CD4-positive, alpha-beta T cell treated with Interleukin-17A for 4 hours (primary cell): ENCODE data around the gene USP28.
"Not testable (repeated sequence)": the region's sequence is repeated elsewhere in the genome, so short reads cannot be mapped to it uniquely, and the experiment has no call there.

ENCODE experiments used
- DNase-seq: peaks from one replicate; pipeline ENCODE4 v3.0.0-alpha.2; 2020; ENCODE audit warnings: mixed read lengths

The USP28 gene, protein sequence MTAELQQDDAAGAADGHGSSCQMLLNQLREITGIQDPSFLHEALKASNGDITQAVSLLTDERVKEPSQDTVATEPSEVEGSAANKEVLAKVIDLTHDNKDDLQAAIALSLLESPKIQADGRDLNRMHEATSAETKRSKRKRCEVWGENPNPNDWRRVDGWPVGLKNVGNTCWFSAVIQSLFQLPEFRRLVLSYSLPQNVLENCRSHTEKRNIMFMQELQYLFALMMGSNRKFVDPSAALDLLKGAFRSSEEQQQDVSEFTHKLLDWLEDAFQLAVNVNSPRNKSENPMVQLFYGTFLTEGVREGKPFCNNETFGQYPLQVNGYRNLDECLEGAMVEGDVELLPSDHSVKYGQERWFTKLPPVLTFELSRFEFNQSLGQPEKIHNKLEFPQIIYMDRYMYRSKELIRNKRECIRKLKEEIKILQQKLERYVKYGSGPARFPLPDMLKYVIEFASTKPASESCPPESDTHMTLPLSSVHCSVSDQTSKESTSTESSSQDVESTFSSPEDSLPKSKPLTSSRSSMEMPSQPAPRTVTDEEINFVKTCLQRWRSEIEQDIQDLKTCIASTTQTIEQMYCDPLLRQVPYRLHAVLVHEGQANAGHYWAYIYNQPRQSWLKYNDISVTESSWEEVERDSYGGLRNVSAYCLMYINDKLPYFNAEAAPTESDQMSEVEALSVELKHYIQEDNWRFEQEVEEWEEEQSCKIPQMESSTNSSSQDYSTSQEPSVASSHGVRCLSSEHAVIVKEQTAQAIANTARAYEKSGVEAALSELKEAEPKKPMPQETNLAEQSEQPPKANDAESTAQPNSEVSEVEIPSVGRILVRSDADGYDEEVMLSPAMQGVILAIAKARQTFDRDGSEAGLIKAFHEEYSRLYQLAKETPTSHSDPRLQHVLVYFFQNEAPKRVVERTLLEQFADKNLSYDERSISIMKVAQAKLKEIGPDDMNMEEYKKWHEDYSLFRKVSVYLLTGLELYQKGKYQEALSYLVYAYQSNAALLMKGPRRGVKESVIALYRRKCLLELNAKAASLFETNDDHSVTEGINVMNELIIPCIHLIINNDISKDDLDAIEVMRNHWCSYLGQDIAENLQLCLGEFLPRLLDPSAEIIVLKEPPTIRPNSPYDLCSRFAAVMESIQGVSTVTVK

DNA sequence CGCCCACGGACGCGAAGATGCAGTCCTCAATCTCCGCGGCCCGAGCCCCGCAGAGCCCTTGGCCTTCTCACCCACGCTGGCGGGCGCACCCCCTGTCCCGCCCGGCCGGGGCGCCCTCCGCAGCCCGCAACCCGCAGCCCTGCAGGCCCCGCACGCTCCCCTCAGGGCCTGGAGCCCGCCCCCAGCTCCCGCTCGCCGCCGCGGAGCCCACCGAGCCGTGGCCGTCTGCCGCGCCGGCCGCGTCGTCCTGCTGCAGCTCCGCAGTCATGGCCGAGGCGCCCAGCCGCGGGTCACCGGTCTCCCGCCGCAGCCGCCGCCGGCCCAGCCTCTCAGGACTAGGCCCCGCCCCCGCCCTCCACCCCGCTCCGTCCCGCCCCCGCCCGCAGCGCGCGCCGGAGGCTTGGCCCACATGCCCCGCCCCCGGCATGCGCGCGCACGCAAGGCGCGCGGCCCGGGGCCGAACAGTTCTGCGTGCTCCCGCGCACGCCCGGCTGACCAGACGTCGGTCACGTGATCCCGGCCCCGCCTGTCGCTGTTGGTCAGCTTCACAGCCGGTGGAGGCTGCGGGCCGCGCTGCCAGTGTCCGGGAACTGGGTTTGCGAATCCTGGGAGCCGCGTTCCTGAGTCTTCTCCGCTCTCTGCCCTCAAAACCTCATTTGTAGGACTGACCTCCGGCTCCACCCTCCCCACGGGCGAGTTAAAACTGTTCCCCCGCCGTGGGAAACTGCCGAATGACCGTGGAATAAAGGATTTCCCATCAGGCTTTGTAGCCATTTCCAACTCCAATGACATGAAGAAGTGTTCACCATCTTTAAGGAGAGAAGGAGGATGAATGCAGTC, at the start of gene USP28:
Gene USP28, minus strand, starts transcription at position 339 of the 840 bp plus-strand sequence. Its CDS starts 71 bp downstream, at position 268.
- DNase-seq: peak; percentile 88

DNA sequence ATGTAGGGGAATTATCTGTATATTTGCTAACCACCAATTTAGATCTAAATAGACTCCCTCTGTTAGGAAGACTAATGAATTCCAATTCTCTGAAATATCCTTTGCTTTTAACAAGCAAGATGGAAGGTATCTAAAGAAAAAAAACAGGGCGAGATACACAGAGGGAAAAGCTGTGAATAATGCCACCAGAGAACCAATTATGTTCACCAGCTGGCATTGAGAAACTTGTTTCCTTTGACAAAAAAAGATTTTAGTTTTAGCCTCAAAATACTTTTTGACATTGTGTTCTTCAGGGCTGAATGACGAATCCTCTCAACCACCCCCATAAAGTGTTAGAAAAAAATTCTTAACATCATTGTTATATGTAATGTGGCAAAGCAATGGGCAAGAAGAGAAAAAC, 48.2 kb upstream of the USP28 start:
- no peak for DNase-seq

DNA sequence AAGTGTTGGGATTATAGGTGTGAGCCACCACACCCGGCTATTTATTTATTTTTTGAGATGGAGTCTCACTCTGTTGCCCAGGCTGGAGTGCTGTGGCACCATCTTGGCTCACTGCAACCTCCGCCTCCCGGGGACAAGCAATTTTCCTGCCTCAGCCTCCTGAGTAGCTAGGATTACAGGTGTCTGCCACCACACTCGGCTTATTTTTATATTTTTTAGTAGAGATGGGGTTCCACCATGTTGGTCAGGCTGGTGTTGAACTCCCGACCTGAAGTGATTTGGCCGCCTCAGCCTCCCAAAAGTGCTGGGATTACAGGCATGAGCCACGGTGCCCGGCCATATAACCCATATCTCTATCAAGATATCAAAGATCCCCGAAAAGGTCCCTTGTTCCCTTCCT, 36.1 kb upstream of the USP28 start:
- DNase-seq: not testable (repeated sequence)

DNA sequence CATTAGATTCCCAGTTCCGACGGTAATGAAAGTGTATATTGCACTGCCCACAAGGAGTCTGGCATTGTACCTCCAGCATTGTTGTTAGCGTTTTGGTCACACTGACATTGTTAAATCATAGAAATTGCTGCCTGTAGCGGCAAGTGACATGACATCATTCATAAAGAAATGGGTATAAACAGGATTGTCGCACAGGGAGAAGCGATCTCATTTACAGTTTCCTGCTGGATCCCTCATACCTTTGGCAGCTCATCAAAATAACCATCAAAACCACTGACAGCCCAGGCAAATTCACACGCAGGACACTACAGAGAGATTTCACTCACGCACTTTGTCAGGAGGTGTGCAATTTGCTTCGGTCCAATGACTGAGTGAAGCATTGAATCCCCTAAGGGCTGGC, 32.7 kb upstream of the USP28 start:
- DNase-seq: no peak

DNA sequence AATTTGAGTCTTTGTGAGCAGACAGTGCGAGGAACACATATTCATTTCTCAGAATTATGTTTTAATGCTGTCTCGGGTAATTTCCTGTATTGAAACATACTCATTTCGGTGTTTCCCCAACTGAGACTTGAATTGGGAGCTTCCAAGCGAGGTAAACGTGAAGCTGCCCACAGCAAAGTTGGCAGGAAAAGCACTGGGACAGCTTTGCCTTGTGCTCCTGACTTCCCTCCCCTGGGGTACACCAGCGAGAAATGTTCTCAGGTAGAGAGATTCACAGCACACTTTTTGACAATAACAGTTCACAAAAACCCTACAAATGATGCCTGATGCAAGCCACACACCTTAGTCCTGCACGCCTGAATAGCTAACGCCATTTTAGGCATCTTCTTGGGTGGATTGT, 32.3 kb upstream of the USP28 start:
- no peak for DNase-seq

DNA sequence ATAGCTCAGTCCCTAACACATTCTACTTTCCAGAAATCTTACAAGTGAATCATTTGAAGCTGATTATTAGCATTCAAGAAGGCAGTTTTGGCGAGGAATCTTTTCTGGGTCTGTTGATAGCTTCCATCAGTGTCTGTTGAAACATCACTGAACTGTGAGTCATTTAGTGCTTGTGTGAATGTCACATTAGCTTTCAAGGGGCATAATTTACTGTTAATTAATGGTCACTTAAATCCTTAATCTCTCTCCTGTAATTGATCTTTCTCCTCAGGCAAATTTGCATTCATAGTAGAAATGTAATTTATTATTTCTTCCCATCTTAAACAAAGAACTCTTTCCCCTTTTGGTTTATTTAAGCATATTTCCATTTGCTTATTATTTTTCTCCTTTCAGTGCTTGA, 31.8 kb upstream of the USP28 start:
- no peak for DNase-seq

DNA sequence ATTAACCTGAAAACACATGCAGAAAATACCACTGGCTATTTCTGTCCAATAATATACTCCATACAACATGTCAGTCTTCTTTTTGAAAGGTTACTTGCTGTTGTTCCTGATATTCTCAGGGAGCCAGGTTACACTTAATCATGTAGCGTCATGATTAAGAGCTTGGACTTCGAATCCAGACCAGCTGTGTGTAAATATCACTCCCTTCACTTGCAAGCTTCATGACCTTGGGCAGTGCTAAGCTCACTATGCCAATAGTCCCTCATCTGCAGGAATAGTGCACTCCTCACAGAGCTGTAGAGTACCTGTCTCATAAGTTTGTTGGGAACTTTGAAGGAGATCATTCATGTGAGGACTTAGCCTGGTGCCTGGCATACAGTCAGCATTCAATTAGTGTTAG, 31.1 kb upstream of the USP28 start:
- no peak for DNase-seq

DNA sequence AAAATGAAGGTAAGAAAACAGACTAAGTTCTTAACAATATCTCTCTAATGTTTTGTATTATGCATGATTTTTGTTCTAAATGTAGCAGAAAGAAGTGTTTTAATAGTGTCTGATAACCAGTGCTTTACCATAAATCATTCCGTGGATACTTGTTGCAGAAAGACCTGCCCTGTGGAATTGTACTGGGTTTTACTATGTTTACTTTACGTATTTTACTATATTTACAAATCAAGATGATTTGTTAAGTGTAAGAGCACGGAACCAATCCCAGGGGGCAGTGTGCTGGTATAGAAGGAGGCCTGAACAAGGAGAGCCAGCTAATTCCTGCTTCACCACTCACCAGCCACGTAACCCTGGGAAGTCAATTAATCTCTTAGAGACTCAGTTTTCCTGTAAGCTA, 30.7 kb upstream of the USP28 start:
- DNase-seq: no peak

DNA sequence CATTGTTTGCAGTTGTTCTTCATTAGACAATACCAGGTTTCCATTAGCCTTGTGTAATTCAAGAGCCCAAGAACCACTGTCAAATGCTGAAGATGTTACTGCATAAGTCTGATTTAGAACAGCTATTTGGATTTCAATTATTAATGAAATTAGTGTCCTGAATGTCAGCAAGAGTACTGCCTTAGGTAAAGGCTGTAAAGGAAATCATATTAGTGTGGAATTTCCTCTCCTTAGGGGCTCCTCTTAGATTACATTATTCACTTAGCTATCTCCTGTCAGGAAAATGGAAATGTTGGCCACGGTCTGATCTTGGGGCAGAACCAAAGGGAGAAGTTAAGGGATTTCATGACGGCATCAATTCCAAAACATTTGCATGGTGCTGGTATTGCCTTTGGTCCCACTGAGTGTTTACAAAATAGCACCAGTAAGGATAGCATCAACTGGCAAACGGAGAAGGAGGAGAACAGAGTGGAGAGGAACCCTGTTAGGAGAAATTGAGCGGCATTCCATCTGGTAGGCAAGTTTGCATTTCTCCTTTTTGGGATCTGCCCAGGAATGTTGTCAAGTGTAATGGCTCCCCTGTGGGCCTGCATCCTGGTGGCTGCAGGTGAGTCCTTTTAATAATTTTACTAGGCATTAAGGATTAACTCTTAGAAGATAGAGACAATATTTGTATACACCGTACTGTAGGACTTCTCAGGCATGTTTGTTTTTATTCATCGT, 29.2 kb upstream of the USP28 start, which contains the start of gene HTR3B:
Gene HTR3B, plus strand, starts transcription at position 418 of the 723 bp plus-strand sequence. Its CDS starts 138 bp downstream, at position 556.
- no peak for DNase-seq

DNA sequence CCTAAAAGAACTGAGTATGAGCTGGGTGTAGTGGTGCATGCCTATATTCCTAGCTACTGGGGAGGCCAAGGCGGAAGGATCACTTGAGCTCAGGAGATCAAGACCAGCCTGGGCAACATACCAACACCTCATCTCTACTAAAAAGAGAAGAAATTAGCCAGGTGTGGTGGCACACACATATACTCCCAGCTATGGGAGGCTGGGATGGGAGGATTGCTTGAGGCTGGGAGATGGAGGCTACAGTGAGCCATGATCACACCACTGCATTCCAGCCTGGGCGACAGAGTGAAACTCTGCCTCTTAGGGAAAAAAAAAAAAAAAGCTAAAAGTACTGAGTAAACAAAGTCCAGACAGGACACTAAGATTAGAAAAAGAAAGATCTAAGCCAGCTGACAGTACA, 25.8 kb upstream of the USP28 start:
- no peak for DNase-seq

DNA sequence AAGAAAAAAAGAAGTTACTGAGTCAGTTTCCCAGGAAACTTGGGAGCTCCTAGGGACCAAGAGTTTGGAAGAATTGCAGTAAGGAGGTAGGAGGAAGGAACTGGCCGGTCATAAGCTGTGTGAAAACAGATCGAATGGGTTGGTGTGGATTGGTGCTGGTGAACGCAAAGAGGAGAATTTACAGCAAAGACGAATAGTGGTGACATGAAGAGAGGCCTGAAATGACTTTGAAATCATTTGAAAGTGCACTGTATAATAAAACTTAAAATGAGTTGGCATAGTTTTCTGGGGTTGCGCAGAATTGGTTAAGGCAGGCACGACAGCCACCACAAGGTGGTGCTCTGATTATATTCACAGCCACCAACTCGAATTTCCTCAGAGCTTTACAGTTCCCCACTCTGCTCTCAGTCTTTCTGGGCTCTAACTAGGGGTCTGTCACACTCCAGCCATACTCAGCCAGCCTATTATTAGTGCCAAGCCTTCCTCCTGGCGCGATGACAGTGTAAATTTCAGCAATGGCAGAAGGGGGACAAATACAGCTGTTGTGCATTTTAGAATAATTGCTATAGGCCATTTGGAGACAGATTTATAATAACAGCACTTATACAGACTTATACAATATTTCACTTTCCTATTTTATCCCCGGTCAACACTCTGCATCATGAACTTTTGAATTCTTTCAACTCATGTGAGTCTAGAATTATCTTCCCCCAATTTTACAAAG, 20.9 kb upstream of the USP28 start:
- peak; percentile 53 for DNase-seq

DNA sequence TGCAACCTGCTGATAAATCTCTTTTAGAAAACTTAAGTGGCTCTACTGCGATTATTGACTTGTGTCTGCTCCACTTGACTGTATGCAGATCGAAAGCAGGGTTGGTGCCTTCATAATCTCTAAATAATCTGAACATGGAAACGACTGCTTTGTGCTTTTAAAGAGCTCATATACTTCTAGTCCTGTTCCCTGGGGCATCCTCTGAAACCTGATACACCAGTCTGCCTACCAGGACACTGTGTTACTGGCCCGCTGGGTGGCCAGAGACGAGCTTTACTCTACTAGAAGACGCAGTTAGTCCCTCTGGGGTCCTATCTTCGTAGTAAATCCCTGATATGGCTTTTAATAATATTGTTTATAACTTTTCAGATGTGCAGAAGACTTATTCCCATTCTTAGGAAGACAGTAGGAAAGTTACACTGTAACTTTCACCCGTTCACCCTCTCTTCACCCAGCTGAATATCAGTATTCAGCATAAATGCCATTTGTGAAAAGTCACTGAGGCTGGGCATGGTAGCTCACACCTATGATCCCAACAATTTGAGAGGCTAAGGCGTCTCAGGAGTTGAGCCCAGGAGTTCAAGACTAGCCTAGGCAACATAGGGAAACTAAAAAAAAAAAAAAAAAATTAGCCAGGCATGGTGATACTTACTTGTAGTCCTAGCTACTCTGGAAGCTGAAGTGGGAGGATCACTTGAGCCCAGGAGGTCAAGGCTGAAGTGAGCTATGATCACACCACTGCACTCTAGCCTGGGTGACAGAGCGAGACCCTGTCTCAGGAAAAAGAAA, 20.2 kb upstream of the USP28 start:
- no peak for DNase-seq

DNA sequence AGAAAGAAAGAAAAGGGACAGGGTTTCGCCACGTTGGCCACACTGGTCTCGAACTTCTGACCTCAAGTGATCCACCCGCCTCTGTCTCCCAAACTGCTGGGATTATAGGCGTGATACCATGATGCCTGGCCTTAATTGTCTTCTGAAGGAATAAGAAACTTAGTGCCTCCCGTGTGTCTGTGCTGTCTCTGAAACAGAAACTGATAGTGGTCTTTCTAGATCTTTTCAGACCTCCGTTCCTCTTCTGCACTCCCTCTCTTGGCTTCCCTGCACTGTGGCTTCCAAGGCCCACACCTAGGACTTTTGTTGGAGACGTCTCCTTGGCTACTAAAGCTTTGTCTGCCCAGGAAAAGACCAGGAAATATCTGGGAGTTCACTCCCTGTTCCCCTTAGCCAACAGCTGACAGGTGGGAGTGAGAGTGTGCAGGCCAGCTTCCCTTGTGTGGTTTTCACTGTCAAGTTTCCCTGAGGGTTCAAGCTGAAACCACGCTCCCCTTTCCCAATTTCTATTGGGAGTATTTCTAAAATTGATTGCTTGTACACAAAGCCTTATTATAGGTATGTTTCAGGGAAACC, 19.1 kb upstream of the USP28 start:
- no peak for DNase-seq

DNA sequence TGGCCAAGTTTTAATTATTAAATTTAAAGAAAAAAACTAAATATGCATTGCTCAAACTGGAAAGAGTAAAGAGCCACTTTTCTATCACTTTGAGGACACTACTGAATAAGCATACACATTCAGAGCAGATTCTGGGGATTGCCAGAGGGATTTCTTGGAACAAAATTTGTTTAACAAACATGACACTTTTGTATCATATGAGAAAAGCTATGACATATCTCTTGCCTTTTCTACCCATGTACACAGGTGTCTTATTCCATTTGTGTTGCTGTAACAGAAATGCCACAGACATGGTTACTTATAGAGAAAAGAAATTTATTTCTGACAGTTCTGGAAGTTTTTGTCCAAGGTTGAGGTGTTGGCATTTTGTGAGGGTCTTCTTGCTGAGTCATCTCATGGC, 13.5 kb upstream of the USP28 start:
- no peak for DNase-seq

DNA sequence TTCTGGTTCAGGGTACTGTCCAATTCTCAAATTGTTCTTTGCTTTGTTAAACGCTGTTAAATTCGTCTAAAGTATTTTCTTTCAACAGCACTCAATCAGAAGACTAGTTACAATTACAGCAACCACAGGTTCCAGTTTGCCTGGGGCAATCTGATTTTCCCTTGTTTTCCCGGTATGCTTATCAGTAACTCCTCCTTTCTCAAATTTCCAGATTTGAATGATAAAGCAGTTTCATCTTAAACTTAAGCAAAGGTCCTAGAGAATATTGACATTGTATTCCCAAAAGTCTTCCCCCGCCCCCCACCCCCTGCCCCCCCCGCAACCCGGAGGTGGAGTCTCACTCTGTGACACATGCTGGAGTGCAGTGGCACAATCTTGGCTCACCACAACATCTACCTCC, 10.5 kb upstream of the USP28 start:
- DNase-seq: no peak

DNA sequence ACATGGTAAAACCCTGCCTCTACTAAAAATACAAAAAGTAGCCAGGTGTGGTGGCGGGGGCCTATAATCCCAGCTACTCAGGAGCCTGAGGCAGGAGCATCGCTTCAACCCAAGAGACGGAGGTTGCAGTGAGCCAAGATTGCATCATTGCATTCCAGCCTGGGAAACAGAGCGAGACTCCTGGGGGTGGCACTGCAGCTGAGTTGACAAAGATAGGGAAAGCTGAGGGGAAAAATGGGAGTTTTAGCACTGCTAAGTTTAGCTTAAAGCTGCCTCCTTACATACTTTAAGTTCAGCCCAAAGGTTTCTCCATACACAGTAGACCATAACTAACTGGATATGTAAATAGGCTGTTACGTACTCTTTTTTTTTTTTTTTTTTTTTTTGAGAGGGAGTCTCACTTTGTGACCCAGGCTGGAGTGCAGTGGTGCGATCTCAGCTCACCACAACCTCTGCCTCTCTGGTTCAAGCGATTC, 9.0 kb upstream of the USP28 start:
- DNase-seq: no peak

DNA sequence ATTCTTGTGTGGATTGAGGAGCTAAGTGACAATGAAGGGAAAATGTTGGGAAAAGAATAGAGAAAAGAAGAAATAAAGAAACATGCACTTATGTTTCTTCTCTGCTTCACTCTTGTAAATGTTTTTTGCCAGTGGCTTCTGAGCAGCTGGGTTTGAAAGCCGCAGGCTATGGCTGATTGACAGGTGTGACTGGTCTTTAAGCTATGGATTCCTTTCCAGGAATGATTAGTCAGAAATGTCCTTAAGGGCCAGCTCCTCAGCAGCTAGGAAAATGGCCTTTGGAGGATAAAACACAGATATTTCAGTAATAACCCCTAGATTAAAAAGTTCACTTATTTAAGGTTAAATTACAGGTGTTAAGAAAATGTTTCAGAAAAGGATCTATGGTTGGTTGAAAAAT, 6.5 kb upstream of the USP28 start:
- DNase-seq: no peak

DNA sequence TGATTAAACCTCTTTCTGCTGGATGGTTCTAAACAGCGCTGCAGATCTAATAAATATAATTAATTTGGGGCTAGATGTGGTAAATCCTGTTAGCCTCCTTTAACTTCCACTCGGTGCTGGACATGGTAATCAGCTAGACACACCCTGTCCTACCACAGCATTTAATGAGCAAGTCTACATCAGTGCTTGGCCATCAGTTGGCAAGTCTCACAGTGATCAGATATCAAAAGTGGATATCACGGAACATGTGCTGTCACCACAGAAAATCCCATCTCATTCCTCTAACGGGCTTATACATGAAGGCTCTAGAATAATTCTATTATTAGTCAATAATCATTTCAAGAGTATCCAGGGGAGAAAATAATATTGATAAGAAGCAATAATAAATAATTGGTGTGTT, 5.6 kb upstream of the USP28 start:
- no peak for DNase-seq

DNA sequence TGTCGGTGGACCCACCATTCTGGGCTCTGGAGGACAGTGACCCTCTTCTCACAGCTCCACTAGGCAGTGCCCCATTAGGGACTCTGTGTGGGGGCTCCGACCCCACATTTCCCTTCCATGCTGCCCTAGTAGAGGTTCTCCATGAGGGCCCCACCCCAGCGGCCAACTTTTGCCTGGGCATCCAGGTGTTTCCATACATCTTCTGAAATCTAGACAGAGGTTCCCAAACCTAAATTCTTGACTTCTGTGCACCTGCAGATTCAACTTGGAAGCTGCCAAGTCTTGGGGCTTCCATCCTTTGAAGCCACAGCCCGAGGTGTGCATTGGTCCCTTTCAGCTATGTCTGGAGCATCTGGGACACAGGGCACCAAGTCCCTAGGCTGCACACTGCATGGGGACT, 4.1 kb upstream of the USP28 start:
- not testable (repeated sequence) for DNase-seq

DNA sequence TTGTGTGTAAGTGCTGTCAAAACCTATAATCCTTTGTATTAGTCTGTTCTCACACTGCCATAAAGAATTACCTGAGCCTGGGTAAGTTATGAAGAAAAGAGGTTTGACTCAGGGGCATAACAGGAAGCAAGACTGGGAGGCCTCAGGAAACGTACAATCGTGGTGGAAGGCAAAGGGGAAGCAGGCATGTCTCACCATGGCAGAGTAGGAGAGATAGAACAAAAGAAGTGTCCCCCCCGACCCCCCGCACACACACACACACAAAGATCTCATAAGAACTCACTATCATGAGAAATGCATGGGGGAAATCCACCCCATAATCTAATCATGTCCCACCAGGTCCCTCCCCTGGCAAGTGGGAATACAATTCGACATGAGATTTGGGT, 2.3 kb upstream of the USP28 start:
- DNase-seq: peak; percentile 19
